ENCODE data around the gene UNC13C. TPM values are rescaled to one million over a fixed set of nuclear protein-coding genes. Genes with fewer than 3 reads are reported as not detected.

The UNC13C gene
- total and polyA plus RNA-seq, 2 donors (not counting 3 experiments of a cell fraction or from before 2014, with no cell fraction given), result not detected

GRCh38 chr15:54564166-54564565 lies 585.9 kb downstream of the UNC13C start:
- H2AFZ ChIP-seq (ENCODE audit: low read depth, low read length), result no peak overlapping the region
- no peak overlapping the region for H3K4me3 ChIP-seq (replicated peaks in 1 of 3; ENCODE audit: insufficient read depth in 1 of 3, low read depth in 1 of 3, low read length in 3 of 3)
- H3K36me3 ChIP-seq (ENCODE audit: control insufficient read depth in 2 of 2, extremely low read depth in 1 of 2, insufficient read depth in 2 of 2, low read length in 2 of 2), result no peaks in the 10 kb centered on the region
- no peak overlapping the region for H3K9ac ChIP-seq (replicated peaks; ENCODE audit: extremely low read depth, insufficient read depth, low read length)
- H3K9me3 ChIP-seq (replicated peaks; ENCODE audit: control insufficient read depth, insufficient read depth, low read length), result no peaks in the 10 kb centered on the region
- ChIA-PET CTCF (no interaction called here), POLR2A (no interaction called here)
- H3K9me1 ChIP-seq (replicated peaks; ENCODE audit: control insufficient read depth, extremely low read depth, insufficient read depth, low read length), result no peaks in the 10 kb centered on the region
- intact Hi-C loops (cut with micrococcal nuclease) (no loop called here), dilution Hi-C loops (cut with MboI; ENCODE audit: extremely low pct_ligation_motif_present, low sequenced_read_pairs) (no loop called here)
- H3K79me2 ChIP-seq (ENCODE audit: control insufficient read depth, insufficient read depth, low read length), result no peaks in the 10 kb centered on the region
- TF ChIP-seq FOS (IDR thresholded peaks at IDR 0.05; ENCODE audit: borderline replicate concordance, insufficient read depth, low read length), result no peak
- TF ChIP-seq CTCF (IDR thresholded peaks at IDR 0.05; ENCODE audit: extremely low read depth in 1 of 2, insufficient read depth in 1 of 2, low read depth in 1 of 2, low read length in 2 of 2), result no peak
- TF ChIP-seq MYC (IDR thresholded peaks at IDR 0.05; ENCODE audit: low read depth, low read length), result no peak
- TF ChIP-seq POLR2AphosphoS5 (IDR thresholded peaks at IDR 0.05; ENCODE audit: insufficient read depth, low read depth, low read length), result no peak
- TF ChIP-seq EZH2 (IDR thresholded peaks at IDR 0.05; ENCODE audit: borderline replicate concordance, low read depth, low read length, severe bottlenecking), result no peak
- no peak for TF ChIP-seq GATA2 (IDR thresholded peaks at IDR 0.05; ENCODE audit: insufficient read depth, insufficient read length, low read depth, low read length)
- TF ChIP-seq POLR2A (IDR thresholded peaks at IDR 0.05; ENCODE audit: low read depth, low read length), result no peak
- no peak for TF ChIP-seq JUN (IDR thresholded peaks at IDR 0.05; ENCODE audit: borderline replicate concordance, insufficient read depth, insufficient read length, low read depth)
- no peaks in the 10 kb centered on the region for H3K27me3 ChIP-seq (ENCODE audit: control insufficient read depth in 2 of 2, insufficient read depth in 2 of 2, low read length in 2 of 2)
- no peak overlapping the region for H3K4me2 ChIP-seq (ENCODE audit: insufficient read depth, low read length)
- no TSS peak for BruUV-seq (replicated peaks)
- no peaks in the 10 kb centered on the region for H4K20me1 ChIP-seq (replicated peaks; ENCODE audit: control insufficient read depth, extremely low read depth, insufficient read depth, low read length)
- no peaks in the 10 kb centered on the region for H3K4me1 ChIP-seq (ENCODE audit: control insufficient read depth, extremely low read depth, insufficient read depth, low read length)
- DNase-seq (ENCODE audit: low read depth, low spot score) (no peak), FAIRE-seq (no peak)
- no peak overlapping the region for H3K27ac ChIP-seq (ENCODE audit: insufficient read depth, low read depth, low read length)

All from endothelial cell of umbilical vein (primary cell).